Omental fat pad (tissue), 4 donors: ENCODE results near the gene USP1. TPM values are rescaled to one million over a fixed set of nuclear protein-coding genes. Genes with fewer than 3 reads are reported as not detected.

ENCODE experiments used
- ATAC-seq: fragments of 150-250 bp; one replicate; pipeline ENCODE4 v1.9.1; 2016; ENCODE audit warnings: mild to moderate bottlenecking, moderate library complexity; ENCODE audit not compliant: low FRiP score
- DNase-seq: peaks from one replicate; pipeline ENCODE4 v3.0.0-alpha.2; 2019; ENCODE audit warnings: low spot score
- CTCF ChIP-seq, 3 donors: fragments of 450-650 bp; IDR thresholded peaks; one replicate each; pipeline ENCODE4 v1.5.1; 2016 to 2017; ENCODE audit warnings: antibody characterized with exemption in 3 of 3, mild to moderate bottlenecking in 3 of 3, moderate library complexity in 2 of 3
- total RNA-seq, 4 donors: library from RNA; depleted of rRNA; stranded (reverse); fragments of >200 nt; gene quantifications; one replicate each; pipeline ENCODE4 v1.1.0, GENCODE V29; 2016

The USP1 gene
- total RNA-seq, 4 donors from 2014 or later: 15.1 to 26.2 (median 16.2) TPM

- ATAC-seq (peak; percentile 1), DNase-seq (no peak)
- TF ChIP-seq CTCF (IDR thresholded peaks at IDR 0.05): no peak
These were observed 1.4 kb upstream of the USP1 start for GRCh38 chr1:62435231-62436038.

- DNase-seq (peak; percentile 76), ATAC-seq (peak; percentile 90)
- TF ChIP-seq CTCF (IDR thresholded peaks at IDR 0.05): no peak
These were observed 797 bp upstream of the USP1 start for GRCh38 chr1:62436039-62436465.

GRCh38 chr1:62437273-62437940, 558 bp downstream of the USP1 start:
- no peak for TF ChIP-seq CTCF (IDR thresholded peaks at IDR 0.05)
- no peak for DNase-seq
- peak; percentile 6 for ATAC-seq

GRCh38 chr1:62438163-62438562, 1.3 kb downstream of the USP1 start:
- DNase-seq: no peak
- ATAC-seq: no peak
- TF ChIP-seq CTCF (IDR thresholded peaks at IDR 0.05): no peak

- TF ChIP-seq CTCF (IDR thresholded peaks at IDR 0.05): no peak
- ATAC-seq: no peak
- DNase-seq: no peak
These were observed 3.0 kb downstream of the USP1 start for GRCh38 chr1:62439652-62440371.

GRCh38 chr1:62444701-62445100, 7.9 kb downstream of the USP1 start:
- DNase-seq: no peak
- ATAC-seq: no peak
- TF ChIP-seq CTCF (IDR thresholded peaks at IDR 0.05): no peak
